ENCODE results near the gene LY86.

- TF ChIP-seq CTCF (IDR thresholded peaks at IDR 0.05; ENCODE audit: poor library complexity, severe bottlenecking) (no peak), RAD21 (conservative IDR thresholded peaks at IDR 0.05) (no peak), POLR2AphosphoS5 (IDR thresholded peaks at IDR 0.05) (no peak)
- TF ChIP-seq, protein P1, sequence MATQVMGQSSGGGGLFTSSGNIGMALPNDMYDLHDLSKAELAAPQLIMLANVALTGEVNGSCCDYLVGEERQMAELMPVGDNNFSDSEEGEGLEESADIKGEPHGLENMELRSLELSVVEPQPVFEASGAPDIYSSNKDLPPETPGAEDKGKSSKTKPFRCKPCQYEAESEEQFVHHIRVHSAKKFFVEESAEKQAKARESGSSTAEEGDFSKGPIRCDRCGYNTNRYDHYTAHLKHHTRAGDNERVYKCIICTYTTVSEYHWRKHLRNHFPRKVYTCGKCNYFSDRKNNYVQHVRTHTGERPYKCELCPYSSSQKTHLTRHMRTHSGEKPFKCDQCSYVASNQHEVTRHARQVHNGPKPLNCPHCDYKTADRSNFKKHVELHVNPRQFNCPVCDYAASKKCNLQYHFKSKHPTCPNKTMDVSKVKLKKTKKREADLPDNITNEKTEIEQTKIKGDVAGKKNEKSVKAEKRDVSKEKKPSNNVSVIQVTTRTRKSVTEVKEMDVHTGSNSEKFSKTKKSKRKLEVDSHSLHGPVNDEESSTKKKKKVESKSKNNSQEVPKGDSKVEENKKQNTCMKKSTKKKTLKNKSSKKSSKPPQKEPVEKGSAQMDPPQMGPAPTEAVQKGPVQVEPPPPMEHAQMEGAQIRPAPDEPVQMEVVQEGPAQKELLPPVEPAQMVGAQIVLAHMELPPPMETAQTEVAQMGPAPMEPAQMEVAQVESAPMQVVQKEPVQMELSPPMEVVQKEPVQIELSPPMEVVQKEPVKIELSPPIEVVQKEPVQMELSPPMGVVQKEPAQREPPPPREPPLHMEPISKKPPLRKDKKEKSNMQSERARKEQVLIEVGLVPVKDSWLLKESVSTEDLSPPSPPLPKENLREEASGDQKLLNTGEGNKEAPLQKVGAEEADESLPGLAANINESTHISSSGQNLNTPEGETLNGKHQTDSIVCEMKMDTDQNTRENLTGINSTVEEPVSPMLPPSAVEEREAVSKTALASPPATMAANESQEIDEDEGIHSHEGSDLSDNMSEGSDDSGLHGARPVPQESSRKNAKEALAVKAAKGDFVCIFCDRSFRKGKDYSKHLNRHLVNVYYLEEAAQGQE (IDR thresholded peaks at IDR 0.05; ENCODE audit: borderline replicate concordance), result no peak
Measured at GRCh38 chr6:6694368-6694780, 105.9 kb downstream of the LY86 start.

All from neural cell (in vitro differentiated cells).